HCT116 (cell line): Measurements from ENCODE around the gene CHCHD3. TPM values are rescaled to one million over a fixed set of nuclear protein-coding genes. Genes with fewer than 3 reads are reported as not detected.

Experiments
- ATAC-seq: fragments of 200-7000 bp; cut with Tn5 transposase; 2 replicates; pipeline ENCODE4 v1.9.1; 2020; ENCODE audit warnings: mild to moderate bottlenecking, moderate library complexity
- BruUV-seq: library from RNA; stranded (reverse); fragments of 400-500 nt; replicated peaks from 2 replicates; lab custom pipeline; 2021; lab: Mats Ljungman, UMichigan
- CTCF ChIA-PET: fragments of 300-600 bp; sonication (Branson Sonifier 250); formaldehyde crosslinking; loops from one replicate; lab custom pipeline; 2021; ENCODE audit warnings: antibody characterized with exemption; lab: Charles Lee
- POLR2A ChIA-PET: fragments of 300-600, 350-600 bp; sonication (Branson Sonifier 250); formaldehyde crosslinking; loops from one replicate; lab custom pipeline; 2021; ENCODE audit warnings: antibody characterized with exemption; lab: Charles Lee
- RAD21 ChIA-PET, 2 experiments: fragments of 300-600 bp; sonication (Branson Sonifier 250); formaldehyde crosslinking; loops; one replicate each; lab custom pipeline; 2023; ENCODE audit warnings: low total read pairs in 2 of 2; ENCODE audit not compliant: uncharacterized antibody in 2 of 2, unreplicated experiment in 2 of 2, low non-redundant PET in 1 of 2; lab: Charles Lee
- DNase-seq: peaks from one replicate; pipeline ENCODE4 v3.0.0-alpha.2; 2010; ENCODE audit warnings: low read depth, low spot score
- H2AFZ ChIP-seq: fragments of 200-600 bp; shearing (Covaris generic), sonication (generic); 2 replicates; pipeline ENCODE4 v1.6.1; 2017; ENCODE audit warnings: low read depth, mixed run types, mixed read lengths, antibody characterized with exemption, low read length; ENCODE audit not compliant: poor library complexity, severe bottlenecking
- H3K27ac ChIP-seq: 2 replicates; pipeline ENCODE4 v1.5.1; 2012; ENCODE audit warnings: low read depth, low read length
- H3K27me3 ChIP-seq: fragments of 200-600 bp; sonication (generic); 2 replicates; pipeline ENCODE4 v1.6.1; 2016; ENCODE audit warnings: mixed run types, low read length, mixed read lengths; ENCODE audit not compliant: insufficient read depth
- H3K36me3 ChIP-seq, 2 experiments: fragments of 200-500 bp in 1 of 2; fragments of 200-600 bp in 1 of 2; sonication (Bioruptor generic) in 1 of 2; sonication (generic) in 1 of 2; 2 replicates each; pipeline versions ENCODE4 v1.5.1 to v1.6.1; 2014 to 2016; ENCODE audit warnings: low read length in 2 of 2, inconsistent platforms in 1 of 2, mixed read lengths in 1 of 2, mixed run types in 1 of 2; ENCODE audit not compliant: insufficient read depth in 2 of 2, control insufficient read depth in 1 of 2
- H3K4me1 ChIP-seq, 2 experiments: fragments of 200-600 bp in 1 of 2; sonication (generic) in 1 of 2; 2 replicates each; pipeline versions ENCODE4 v1.5.1 to v1.6.1; 2012 to 2017; ENCODE audit warnings: low read length in 2 of 2, inconsistent platforms in 1 of 2, mild to moderate bottlenecking in 1 of 2, mixed read lengths in 1 of 2, mixed run types in 1 of 2, moderate library complexity in 1 of 2; ENCODE audit not compliant: insufficient read depth in 2 of 2, control insufficient read depth in 1 of 2
- H3K4me2 ChIP-seq: fragments of 200-600 bp; sonication (generic); 2 replicates; pipeline ENCODE4 v1.6.1; 2017; ENCODE audit warnings: mixed run types, low read length, mixed read lengths
- H3K4me3 ChIP-seq, 2 experiments: fragments of 200-600 bp in 1 of 2; sonication (generic) in 1 of 2; replicated peaks in 1 of 2; 2 replicates each; pipeline ENCODE4 v1.5.1; 2011 to 2016; ENCODE audit warnings: low read length in 2 of 2, control low read depth in 1 of 2, low read depth in 1 of 2, mild to moderate bottlenecking in 1 of 2, mixed read lengths in 1 of 2, mixed run types in 1 of 2
- H3K79me2 ChIP-seq: fragments of 200-600 bp; sonication (generic); 2 replicates; pipeline ENCODE4 v1.6.1; 2017; ENCODE audit warnings: mild to moderate bottlenecking, mixed run types, low read length, moderate library complexity, mixed read lengths; ENCODE audit not compliant: insufficient read depth
- H3K9ac ChIP-seq: fragments of 200-600 bp; sonication (generic); 2 replicates; pipeline ENCODE4 v1.6.1; 2016; ENCODE audit warnings: low read length, mixed read lengths
- H3K9me2 ChIP-seq: fragments of 200-600 bp; sonication (generic), shearing (Covaris generic); 2 replicates; pipeline ENCODE4 v1.6.1; 2017; ENCODE audit warnings: mixed run types, mild to moderate bottlenecking, moderate library complexity; ENCODE audit not compliant: insufficient read depth
- H3K9me3 ChIP-seq, 2 experiments: fragments of 200-500 bp in 1 of 2; fragments of 200-600 bp in 1 of 2; sonication (Bioruptor generic) in 1 of 2; sonication (generic) in 1 of 2; 2 replicates each; pipeline ENCODE4 v1.6.1; 2014 to 2017; ENCODE audit warnings: low read length in 2 of 2, mixed read lengths in 2 of 2, inconsistent platforms in 1 of 2, low read depth in 1 of 2, mild to moderate bottlenecking in 1 of 2, mixed run types in 1 of 2, moderate library complexity in 1 of 2; ENCODE audit not compliant: control insufficient read depth in 1 of 2, insufficient read depth in 1 of 2
- H4K20me1 ChIP-seq: fragments of 200-600 bp; sonication (generic), shearing (Covaris generic); 2 replicates; pipeline ENCODE4 v1.6.1; 2017; ENCODE audit warnings: mixed run types, mild to moderate bottlenecking, moderate library complexity; ENCODE audit not compliant: insufficient read depth
- FOSL1 ChIP-seq: IDR thresholded peaks from 2 replicates; pipeline ENCODE4 v1.6.1; 2012; ENCODE audit warnings: low read depth
- JUND ChIP-seq: IDR thresholded peaks from 2 replicates; pipeline ENCODE4 v1.6.1; 2012
- POLR2A ChIP-seq: IDR thresholded peaks from 2 replicates; pipeline ENCODE4 v1.7.0; 2011; ENCODE audit warnings: borderline replicate concordance; ENCODE audit not compliant: insufficient read depth, insufficient read length; ENCODE audit errors: extremely low read depth
- ZFX ChIP-seq: fragments of 450-650 bp; IDR thresholded peaks from 2 replicates; pipeline ENCODE4 v1.6.1; 2017
- intact Hi-C: fragments of 100-400 bp; cut with micrococcal nuclease; formaldehyde crosslinking; loops from 2 replicates; pipeline ENCODE4 v1.10.0; 2022
- total RNA-seq: library from RNA; stranded (reverse); gene quantifications from one replicate; pipeline ENCODE4 v1.2.1, GENCODE V29; 2021; ENCODE audit not compliant: unreplicated experiment
- TF ChIP-seq, protein P1 (sequence below): IDR thresholded peaks from 2 replicates; pipeline ENCODE4 v1.6.1; 2012
- TF ChIP-seq, protein P2 (sequence below), 3 experiments: fragments of 200-600 bp in 1 of 3; sonication (generic) in 1 of 3; IDR thresholded peaks in 2 of 3; conservative IDR thresholded peaks in 1 of 3; 2 replicates each; pipeline ENCODE4 v1.5.1; 2012 to 2017; ENCODE audit warnings: low read depth in 2 of 3, low read length in 2 of 3, antibody characterized with exemption in 1 of 3, borderline replicate concordance in 1 of 3, control low read depth in 1 of 3, mild to moderate bottlenecking in 1 of 3, mixed read lengths in 1 of 3, mixed run types in 1 of 3, moderate library complexity in 1 of 3; ENCODE audit not compliant: insufficient read depth in 1 of 3
- TF ChIP-seq, protein P3 (sequence below): IDR thresholded peaks from 2 replicates; pipeline ENCODE4 v1.6.1; 2012; ENCODE audit warnings: low read depth

Gene CHCHD3
- total RNA-seq, 1 experiment from 2014 or later: 73.5 TPM

DNA sequence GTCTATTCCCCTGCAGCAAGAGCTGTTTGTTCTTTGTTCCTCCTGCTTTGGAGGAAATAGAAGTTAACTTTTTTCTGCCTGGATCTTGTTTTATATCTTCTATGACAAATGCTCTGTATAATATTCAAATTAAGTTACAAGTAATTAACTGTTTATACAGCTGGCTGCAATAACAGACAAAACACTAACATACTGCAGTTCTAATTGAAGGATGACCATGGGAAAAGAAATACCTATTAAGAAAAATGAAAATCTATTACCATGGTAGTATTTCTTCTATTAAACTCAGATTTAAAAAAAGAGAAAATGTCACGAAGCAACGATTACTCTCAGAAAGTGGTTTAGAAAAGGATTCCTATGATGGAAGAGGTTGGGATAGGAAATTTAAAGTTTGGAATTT lies 291.8 kb downstream of the CHCHD3 start:
- Histone ChIP-seq H3K36me3 (no peaks in the 10 kb centered on the region), H3K4me2 (no peak overlapping the region), H4K20me1 (no peaks in the 10 kb centered on the region), H3K4me3 (no peak overlapping the region), H3K27ac (no peak overlapping the region), H2AFZ (no peak overlapping the region), H3K4me1 (no peaks in the 10 kb centered on the region), H3K27me3 (no peaks in the 10 kb centered on the region), H3K9me2 (no peaks in the 10 kb centered on the region), H3K79me2 (no peaks in the 10 kb centered on the region), H3K9me3 (no peaks in the 10 kb centered on the region), H3K9ac (no peak overlapping the region)
- ATAC-seq: no peak
- ChIA-PET POLR2A (no interaction called here), CTCF (no interaction called here), RAD21 (no interaction called here)
- DNase-seq: no peak
- intact Hi-C loops: no loop called here
- TF ChIP-seq POLR2A: no peak
- TF ChIP-seq, protein P1, sequence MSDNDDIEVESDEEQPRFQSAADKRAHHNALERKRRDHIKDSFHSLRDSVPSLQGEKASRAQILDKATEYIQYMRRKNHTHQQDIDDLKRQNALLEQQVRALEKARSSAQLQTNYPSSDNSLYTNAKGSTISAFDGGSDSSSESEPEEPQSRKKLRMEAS: no peak
- no peak for TF ChIP-seq FOSL1
- TF ChIP-seq, protein P2, sequence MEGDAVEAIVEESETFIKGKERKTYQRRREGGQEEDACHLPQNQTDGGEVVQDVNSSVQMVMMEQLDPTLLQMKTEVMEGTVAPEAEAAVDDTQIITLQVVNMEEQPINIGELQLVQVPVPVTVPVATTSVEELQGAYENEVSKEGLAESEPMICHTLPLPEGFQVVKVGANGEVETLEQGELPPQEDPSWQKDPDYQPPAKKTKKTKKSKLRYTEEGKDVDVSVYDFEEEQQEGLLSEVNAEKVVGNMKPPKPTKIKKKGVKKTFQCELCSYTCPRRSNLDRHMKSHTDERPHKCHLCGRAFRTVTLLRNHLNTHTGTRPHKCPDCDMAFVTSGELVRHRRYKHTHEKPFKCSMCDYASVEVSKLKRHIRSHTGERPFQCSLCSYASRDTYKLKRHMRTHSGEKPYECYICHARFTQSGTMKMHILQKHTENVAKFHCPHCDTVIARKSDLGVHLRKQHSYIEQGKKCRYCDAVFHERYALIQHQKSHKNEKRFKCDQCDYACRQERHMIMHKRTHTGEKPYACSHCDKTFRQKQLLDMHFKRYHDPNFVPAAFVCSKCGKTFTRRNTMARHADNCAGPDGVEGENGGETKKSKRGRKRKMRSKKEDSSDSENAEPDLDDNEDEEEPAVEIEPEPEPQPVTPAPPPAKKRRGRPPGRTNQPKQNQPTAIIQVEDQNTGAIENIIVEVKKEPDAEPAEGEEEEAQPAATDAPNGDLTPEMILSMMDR (IDR thresholded peaks at IDR 0.05 in 2 of 3, conservative IDR thresholded peaks at IDR 0.05 in 1 of 3; ENCODE audit: borderline replicate concordance in 1 of 3, insufficient read depth in 1 of 3, low read depth in 2 of 3, low read length in 2 of 3): no peak
- TF ChIP-seq, protein P3, sequence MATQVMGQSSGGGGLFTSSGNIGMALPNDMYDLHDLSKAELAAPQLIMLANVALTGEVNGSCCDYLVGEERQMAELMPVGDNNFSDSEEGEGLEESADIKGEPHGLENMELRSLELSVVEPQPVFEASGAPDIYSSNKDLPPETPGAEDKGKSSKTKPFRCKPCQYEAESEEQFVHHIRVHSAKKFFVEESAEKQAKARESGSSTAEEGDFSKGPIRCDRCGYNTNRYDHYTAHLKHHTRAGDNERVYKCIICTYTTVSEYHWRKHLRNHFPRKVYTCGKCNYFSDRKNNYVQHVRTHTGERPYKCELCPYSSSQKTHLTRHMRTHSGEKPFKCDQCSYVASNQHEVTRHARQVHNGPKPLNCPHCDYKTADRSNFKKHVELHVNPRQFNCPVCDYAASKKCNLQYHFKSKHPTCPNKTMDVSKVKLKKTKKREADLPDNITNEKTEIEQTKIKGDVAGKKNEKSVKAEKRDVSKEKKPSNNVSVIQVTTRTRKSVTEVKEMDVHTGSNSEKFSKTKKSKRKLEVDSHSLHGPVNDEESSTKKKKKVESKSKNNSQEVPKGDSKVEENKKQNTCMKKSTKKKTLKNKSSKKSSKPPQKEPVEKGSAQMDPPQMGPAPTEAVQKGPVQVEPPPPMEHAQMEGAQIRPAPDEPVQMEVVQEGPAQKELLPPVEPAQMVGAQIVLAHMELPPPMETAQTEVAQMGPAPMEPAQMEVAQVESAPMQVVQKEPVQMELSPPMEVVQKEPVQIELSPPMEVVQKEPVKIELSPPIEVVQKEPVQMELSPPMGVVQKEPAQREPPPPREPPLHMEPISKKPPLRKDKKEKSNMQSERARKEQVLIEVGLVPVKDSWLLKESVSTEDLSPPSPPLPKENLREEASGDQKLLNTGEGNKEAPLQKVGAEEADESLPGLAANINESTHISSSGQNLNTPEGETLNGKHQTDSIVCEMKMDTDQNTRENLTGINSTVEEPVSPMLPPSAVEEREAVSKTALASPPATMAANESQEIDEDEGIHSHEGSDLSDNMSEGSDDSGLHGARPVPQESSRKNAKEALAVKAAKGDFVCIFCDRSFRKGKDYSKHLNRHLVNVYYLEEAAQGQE: no peak
- TF ChIP-seq ZFX: no peak
- no peak for TF ChIP-seq JUND
- BruUV-seq: no TSS peak
